ENCODE data around the gene FSIP1. TPM values are rescaled to one million over a fixed set of nuclear protein-coding genes. Genes with fewer than 3 reads are reported as not detected.

FSIP1 gene
- total and polyA plus RNA-seq, 11 donors = 0.28 to 3.7 (median 0.97) TPM; not detected in 1

GRCh38 chr15:39690881-39691634 lies 91.6 kb downstream of the FSIP1 start:
- 69 to 74% (median 74%) methylated on average over 6 of the region's 6 CpGs for WGBS, 4 donors
- ATAC-seq (no peak), DNase-seq (no peak)
- H3K4me1 ChIP-seq = no peaks in the 10 kb centered on the region
- TF ChIP-seq CTCF (IDR thresholded peaks at IDR 0.05) = no peak
- TF ChIP-seq POLR2A (IDR thresholded peaks at IDR 0.05) = no peak
- H3K36me3 ChIP-seq = no peaks in the 10 kb centered on the region
- no peaks in the 10 kb centered on the region for H3K9me3 ChIP-seq
- no peaks in the 10 kb centered on the region for H3K27me3 ChIP-seq
- intact Hi-C loops (cut with DNase I) = no loop called here
- H3K4me3 ChIP-seq = no peak overlapping the region
- no peak overlapping the region for H3K27ac ChIP-seq

DNA sequence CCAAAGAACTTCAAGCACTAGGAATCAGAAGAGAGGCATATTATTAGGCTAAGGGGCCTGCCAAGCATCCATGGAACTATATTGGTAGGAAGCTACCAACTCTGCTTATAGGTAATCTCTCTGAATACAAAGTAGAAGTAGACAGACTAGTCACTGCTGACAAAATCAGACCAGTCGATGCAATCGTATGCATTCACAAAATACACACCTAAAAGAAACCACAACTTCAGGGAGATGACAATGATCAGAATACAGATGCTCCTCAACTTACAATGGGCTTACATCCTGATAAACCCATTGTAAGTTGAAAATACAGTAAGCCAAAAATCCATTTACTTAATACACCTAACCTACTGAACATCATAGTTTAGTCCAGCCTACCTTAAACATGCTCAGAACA lies 94.7 kb downstream of the FSIP1 start:
- Histone ChIP-seq H3K27me3 (no peaks in the 10 kb centered on the region), H3K36me3 (no peaks in the 10 kb centered on the region), H3K4me1 (peaks cover 0 to 4% (median 0%) of the 10 kb centered on the region in 12 donors), H3K4me3 (no peak overlapping the region), H3K9me3 (no peaks in the 10 kb centered on the region), H3K27ac (no peak overlapping the region)
- ATAC-seq (no peak), DNase-seq (no peak)
- WGBS, 4 donors = 89 to 97% (median 91%) methylated on average over 2 of the region's 2 CpGs
- intact Hi-C loops (cut with DNase I) = loop anchor here in 9 of 10 donors (1.0 to 10.0 kb wide), 9 partner anchors 67 to 287 kb away; partner anchors contain the start of gene THBS1 (in 1 of the 9)
- TF ChIP-seq POLR2A (IDR thresholded peaks at IDR 0.05) (no peak), CTCF (IDR thresholded peaks at IDR 0.05) (no peak)

GRCh38 chr15:39685999-39686613 lies 96.5 kb downstream of the FSIP1 start:
- H3K36me3 ChIP-seq = no peaks in the 10 kb centered on the region
- H3K27me3 ChIP-seq = no peaks in the 10 kb centered on the region
- H3K4me1 ChIP-seq = peaks cover 0 to 6% (median 0%) of the 10 kb centered on the region in 12 donors
- no peaks in the 10 kb centered on the region for H3K9me3 ChIP-seq
- 27 to 31% (median 29%) methylated on average over 4 of the region's 4 CpGs for WGBS, 4 donors
- no peak overlapping the region for H3K27ac ChIP-seq
- intact Hi-C loops (cut with DNase I) = loop anchor here in 9 of 10 donors (1.0 to 10.0 kb wide), 10 partner anchors 69 to 289 kb away; partner anchors contain the start of gene THBS1 (in 1 of the 9)
- DNase-seq (peak in 2 of 5 donors; percentile 21 to 31), ATAC-seq (peak in 3 of 4 donors; percentile 48 to 76 (median 64))
- peak; percentile 69 to 86 (median 76) for TF ChIP-seq CTCF (IDR thresholded peaks at IDR 0.05)
- TF ChIP-seq POLR2A (IDR thresholded peaks at IDR 0.05) = no peak
- no peak overlapping the region for H3K4me3 ChIP-seq

- Histone ChIP-seq H3K27me3 (no peaks in the 10 kb centered on the region), H3K4me3 (no peak overlapping the region), H3K9me3 (no peaks in the 10 kb centered on the region), H3K36me3 (no peaks in the 10 kb centered on the region), H3K27ac (no peak overlapping the region), H3K4me1 (peaks cover 0 to 6% (median 0%) of the 10 kb centered on the region in 12 donors)
- no peak for DNase-seq
- intact Hi-C loops (cut with DNase I) = loop anchor here in 8 of 10 donors (1.0 to 10.0 kb wide), 7 partner anchors 72 to 289 kb away; partner anchors contain the start of gene THBS1 (in 1 of the 8)
- TF ChIP-seq POLR2A (IDR thresholded peaks at IDR 0.05) (no peak), CTCF (IDR thresholded peaks at IDR 0.05) (no peak)
- ATAC-seq = no peak
- 57 to 100% (median 96%) methylated on average over 1 of the region's 1 CpG for WGBS, 4 donors
Measured at GRCh38 chr15:39685367-39685766, 97.3 kb downstream of the FSIP1 start.
